ENCODE data around the gene ASXL1.
"Not testable (repeated sequence)": the region's sequence is repeated elsewhere in the genome, so short reads cannot be mapped to it uniquely, and the experiment has no call there.

ASXL1 gene

DNA sequence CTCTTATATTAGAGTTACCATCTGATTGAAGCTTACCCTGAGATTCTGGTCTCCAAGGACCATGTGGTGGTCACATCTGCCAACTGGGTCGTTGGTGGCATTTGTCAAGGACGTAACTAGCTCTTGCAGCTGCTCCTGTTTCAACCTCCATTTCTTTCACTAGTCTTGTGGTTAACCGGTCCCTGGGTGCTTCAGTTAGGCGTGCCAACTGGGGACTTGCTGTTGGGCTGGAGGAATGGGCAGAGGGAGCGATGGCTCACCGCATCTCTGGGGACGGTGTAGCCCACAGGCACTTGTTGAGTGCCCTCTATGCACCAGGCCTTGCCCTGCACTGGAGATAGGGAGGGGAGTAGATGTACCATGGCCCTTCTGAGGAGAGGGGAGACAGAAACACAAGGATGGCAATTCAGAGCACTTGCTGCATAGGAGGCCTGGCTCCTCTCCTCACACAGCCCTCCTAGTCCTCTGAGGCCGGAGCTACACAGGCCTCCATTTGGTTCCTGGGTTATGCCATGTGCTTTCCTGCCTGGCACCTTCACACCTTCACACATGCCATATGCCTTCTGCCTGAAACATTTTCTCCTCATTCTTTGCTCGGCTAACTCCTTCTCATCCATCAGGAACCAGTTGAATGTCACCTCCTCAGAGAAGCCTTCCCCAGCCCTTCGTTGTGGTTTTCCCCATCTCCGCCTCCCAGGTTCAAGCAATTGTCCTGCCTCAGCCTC is 20.0 kb upstream of the ASXL1 start:
- no peak for DNase-seq

DNA sequence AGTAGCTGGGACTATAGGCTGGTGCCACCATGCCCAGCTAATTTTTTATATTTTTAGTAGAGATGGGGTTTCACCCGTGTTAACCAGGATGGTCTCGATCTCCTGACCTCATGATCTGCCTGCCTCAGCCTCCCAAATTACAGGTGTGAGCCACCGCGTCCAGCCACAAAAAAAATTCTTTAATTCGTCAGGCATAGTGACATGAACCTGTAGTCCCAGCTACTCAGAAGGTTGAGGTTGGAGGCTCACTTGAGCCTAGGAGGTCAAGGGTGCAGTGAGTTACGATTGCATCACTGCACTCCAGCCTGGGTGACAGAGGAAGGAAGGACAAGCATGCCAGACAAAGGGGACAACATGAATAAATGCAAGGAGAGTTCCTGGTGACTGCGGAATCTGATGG is 19.5 kb upstream of the ASXL1 start:
- no peak for DNase-seq

DNA sequence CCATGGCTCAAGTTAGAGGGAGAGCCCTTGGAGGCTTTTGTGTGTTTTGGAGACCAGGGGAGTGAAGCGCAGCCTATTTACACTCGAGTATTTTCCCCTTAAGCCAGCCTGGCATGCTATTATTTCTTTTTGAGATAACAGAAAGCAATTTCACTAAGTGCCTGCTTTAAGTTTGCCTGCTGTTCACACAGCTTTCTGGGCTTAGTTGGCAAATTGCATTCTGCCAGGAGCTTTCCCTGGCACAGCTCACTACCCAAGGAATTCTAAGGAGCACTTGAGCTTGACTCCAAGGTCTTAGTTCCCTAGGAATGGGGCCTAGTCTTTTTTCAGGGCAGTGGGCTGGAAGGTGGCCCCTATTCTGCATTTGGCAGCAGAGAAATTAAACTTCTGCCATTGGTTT is 19.0 kb upstream of the ASXL1 start:
- DNase-seq, result no peak

DNA sequence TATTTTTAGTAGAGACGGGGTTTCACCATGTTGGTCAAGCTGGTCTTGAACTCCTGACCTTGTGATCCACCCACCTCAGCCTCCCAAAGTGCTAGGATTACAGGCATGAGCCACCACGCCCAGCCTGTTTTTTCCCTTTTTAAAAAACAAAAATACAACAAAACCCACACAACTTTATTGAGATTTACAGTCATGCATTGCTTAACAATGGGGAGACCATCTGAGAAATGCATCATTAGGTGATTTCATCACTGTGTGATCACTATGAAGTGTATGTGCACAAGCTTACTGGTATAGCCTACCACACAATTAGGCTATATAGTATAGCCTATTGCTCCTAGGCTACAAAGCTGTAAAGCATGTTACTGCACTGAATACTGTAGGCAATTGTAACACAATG is 17.1 kb upstream of the ASXL1 start:
- not testable (repeated sequence) for DNase-seq

DNA sequence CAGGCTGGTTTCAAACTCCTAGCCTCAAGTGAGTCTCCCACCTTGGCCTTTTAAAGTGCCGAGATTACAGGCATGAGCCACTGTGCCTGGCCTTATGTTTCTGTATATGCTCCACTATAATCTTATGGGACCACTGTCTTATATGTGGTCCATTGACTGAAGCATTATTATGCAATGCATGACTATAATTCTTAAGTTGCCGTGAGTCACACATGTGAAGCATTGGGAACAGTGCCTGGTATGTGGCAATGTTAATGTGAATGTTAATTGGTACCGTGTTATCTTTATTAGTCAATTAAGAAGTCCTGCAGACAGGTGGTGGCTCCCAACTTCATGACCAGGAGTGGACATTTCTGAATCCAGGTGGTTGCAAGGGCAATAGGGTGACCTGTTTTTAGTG is 14.7 kb upstream of the ASXL1 start:
- DNase-seq, result no peak

DNA sequence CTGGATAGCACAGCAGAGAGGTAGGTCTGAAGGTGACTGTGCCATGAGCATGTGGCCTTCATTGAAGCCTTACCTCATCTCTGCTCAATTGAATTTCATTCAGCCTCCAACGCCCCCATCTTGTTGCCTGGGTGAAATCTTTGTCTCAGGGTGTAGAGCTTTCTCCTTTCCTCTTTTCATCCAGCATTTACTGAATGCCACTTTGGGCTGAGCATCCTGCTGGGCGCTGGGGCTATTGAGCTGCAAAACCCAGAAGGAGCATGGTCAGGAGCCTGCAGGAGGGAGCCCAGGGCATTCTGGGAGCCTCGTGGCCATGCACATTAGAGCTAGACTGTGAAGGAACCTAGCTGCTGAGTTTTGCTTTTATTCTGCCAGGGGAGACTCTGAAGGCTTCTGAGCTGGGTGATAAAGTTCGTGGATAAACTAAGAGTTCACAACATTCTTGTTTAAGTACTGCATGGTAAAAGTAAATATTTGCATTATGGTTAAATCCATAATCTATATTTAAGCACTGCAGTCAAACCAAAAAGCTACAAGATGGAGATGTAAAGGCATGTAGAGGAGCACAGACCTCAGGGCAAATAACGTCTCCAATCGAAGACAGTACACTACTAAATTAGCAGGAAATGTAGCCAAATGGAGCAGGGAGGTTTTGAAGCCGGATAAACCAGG is 13.2 kb upstream of the ASXL1 start:
- no peak for DNase-seq

DNA sequence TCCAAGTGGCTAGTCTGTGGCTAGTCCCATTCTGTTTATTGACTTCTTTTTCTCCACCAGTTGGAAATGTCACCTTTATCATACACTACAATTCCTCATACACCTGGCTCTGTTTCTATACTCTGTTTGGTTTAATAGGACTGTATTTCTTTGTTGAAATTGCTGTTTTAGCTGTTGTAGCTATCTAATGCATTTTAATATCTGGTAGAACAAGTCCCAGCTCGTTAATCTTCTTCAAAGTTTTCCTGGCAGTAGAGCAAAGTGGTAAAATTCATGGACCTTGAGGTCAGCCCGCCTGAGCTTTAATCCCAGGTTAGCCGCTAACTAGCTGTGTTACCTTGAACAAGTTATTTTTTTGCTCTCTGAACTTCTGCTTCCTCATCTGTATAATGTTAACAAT is 9.9 kb upstream of the ASXL1 start:
- DNase-seq, result no peak

DNA sequence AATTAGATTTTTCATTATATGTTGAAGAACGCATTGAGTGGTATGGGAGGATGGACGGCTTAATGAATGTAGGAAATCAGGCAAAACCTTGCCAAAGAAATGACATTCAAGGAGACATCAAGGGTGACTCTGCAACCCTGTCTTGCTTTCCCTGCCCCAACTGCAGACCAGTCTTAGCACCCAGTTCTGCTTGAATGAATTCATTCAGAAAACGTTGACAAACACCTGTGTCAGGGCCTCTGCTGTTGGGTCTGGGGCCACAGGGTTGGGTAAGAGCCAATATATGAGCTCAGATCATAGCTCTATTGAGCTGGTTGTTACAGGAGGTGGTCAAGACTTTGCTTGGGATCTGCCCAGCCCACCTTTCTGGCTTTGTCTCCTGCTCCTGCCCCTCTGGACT is 7.7 kb upstream of the ASXL1 start:
- no peak for DNase-seq

DNA sequence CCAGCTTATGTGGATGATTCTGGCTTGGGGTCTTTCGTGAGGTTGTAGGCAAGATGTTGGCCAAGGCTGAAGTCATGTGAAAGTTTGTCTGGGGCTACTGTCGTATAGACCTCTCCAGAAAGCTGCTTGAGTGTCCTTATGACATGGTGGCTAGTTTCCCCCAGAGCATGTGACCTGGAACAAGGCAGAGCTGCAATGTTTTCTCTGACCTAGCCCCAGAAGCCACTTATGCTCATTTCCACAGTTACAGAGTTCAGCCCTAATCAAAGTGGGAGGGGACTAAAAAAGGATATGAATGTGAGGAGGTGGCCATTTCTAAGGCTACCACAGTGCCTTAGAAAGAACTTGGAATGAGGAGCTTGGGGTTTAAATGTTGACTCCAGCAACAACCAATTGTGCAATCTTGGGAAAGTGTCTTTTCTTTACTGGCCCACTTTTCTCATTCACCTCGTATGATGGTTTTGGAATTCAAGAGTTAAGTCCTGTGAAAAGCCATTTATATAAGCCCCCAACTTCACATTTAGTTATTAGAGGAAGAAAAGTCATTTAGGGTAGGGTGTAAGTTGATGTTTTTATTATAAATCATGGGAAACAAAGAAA is 5.9 kb upstream of the ASXL1 start:
- DNase-seq, result no peak

DNA sequence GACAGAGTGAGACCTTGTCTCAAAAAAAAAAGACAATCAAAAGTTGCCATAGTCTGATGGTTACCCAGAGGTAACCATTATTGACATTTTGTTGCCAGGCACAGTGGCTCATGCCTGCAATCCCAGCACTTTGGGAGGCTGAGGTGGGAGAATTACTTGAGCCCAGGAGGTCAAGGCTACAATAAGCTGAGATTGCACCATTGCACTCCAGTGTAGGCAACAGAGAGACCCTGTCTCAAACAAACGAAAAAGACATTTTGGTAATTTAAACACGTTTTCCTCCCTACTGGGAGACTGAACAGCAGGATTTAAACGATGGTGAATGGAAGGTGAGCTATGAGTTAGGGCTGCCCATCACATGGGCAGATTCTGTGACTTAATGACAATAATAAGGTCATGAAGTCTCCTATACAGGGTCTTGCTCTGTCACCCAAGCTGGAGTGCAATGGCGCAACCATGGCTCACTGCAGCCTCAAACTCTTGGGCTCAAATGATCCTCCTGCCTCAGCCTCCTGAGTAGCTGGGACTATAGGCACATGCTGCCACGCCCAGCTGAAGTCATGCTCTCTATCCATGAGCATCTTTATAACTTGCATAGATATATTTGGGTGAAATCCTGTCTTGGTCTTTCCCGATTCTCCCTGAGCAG is 4.2 kb upstream of the ASXL1 start:
- no peak for DNase-seq

DNA sequence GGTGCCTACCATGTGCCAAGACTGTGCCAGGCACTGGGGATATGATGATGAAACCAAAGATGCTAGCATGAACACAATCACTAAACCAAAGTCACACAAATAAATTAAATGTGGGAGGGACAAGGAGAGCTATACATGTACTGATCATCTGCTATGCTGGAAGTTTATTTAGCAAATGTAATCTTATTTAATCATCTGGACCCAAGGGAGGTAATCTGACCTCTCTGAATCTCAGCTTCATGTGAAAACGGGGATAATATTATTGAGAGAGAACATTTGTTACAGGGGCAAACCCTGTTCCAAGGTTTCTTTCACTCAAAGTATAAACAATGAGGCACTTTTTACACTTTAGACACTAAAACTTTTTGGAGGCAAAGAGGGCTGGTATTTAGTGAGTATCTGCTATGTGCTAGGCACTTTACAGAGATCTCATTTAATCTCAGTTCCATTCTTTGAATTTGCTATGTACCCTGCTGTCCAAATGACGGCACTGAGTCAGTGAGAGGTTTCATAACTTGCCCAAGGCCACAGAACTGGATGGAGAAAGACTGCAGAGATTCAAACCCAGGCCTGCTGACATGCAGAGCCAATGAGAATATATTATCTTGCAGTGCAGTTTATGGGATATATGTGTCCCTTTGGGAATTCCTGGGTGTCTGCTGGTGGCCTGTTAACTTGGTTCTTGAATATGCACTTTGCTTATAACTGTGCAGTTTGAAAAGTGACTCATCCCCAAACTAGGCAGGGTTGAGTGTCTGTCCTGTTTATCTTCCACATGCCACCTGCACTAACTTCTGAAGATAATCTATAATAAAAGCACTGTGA is 3.3 kb upstream of the ASXL1 start:
- DNase-seq, result no peak

DNA sequence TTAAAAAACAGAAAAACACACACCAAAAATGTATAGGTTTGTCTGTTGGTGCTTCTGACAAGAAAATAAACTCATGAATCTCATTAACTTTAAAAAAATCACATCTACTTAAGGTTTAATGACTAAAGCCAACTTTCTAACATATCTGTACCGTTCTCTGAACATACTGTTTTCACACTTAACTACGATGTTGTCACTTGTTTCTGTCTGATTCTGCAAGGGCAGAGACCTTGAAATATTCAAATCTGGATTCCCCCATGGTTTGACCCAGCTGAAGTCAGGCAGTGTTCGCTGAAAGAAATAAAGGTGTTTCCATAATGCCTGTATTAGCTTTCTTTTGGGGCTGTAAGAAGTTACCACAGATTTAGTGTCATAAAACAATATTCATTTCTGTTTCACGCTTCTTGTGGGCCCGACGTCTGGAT is 2.7 kb upstream of the ASXL1 start:
- DNase-seq, result no peak

DNA sequence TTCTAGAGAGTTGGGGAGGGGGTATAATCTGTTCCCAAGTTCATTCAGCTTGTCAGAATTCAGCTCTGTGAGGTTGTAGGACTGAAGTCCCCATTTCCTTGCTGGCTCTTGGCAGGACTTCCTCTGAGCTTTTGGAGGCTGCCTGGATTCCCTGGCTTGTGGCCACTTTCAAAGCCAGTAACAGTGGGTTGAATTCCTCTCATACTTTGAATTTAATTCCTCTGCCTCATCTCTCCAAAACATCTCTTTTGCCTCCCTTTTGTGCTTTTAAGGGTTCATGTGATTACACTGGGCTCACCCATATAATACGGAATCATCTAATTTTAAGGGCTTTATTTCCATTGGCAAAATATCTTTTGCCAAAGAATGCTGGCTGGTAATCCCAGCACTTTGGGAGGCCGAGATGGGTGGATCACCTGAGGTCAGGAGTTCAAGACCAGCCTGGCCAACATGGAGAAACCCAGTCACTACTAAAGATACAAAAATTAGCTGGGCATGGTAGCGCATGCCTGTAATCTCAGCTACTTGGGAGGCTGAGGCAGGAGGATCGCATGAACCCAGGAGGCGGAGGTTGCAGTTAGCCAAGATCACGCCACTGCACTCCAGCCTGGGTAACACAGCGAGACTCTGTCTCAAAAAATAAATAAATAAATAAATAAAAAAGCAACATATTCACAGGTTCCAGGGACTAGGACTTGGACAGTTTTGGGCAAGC is 2.1 kb upstream of the ASXL1 start:
- DNase-seq, result not testable (repeated sequence)

DNA sequence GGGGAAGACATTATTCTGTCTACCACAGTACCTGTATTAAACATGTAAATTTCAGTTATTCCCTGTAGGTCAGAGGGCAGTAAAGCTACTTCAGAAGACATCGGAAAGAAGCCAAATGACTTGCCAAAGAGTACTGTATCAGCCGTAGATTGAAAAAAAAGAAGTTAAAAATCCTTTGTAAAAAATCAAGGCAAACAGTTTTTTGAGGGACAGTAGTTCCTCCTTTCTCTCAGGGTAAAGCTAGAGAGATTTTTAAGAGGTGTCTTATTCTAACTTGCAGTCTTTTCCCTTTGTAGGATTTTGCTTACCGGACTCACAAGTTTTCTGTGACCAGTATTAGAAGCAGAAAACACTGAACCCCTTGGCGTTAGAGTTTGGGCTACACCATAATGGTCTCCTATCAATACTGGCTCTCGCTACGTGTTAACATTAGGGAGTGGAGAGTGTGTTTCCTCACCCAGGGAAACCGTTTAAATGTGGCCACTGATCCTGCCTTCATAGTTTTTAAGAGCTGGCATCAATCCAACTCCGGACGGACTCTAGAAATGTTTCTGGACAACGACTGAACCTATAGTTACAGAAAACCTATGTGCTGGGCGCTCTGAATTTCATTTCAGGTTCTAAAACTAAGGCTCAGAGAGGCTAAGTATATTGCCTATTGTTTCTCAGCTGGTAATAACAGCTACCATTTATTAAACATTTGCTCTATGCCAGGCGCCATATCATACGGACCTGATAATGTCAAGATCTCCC is 1.3 kb upstream of the ASXL1 start:
- no peak for DNase-seq

DNA sequence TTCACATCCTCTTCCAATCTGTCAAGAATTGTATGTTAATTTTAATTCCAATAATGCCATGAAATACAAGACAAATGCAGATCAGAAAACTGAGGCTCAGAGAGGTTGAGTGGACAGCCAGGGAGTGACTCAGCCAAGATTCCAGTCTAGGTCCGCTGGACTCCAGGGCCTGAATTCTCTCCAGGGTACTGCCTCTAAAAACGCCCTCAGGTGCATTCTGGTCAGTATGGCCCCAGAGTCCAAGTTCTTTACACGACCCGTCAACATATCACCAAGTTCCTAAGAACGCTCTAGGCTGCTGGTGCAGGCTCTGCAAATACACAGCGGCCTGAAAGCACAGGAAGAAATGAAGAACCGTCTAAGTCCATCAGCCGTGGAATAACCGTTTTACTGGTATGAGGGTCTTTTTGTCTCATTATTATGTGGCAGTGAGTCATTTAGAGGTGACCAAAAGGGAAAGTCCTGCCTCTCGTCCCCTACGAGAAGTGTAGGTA is 709 bp upstream of the ASXL1 start:
- no peak for DNase-seq

DNA sequence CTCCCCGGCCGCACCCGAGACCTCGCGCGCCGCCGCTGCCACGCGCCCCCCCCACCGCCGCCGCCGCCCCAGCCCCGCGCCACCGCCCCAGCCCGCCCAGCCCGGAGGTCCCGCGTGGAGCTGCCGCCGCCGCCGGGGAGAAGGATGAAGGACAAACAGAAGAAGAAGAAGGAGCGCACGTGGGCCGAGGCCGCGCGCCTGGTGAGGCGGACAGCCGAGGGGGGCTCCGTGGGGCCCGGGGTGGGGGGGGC is 426 bp downstream of the ASXL1 start:
- no peak for DNase-seq

DNA sequence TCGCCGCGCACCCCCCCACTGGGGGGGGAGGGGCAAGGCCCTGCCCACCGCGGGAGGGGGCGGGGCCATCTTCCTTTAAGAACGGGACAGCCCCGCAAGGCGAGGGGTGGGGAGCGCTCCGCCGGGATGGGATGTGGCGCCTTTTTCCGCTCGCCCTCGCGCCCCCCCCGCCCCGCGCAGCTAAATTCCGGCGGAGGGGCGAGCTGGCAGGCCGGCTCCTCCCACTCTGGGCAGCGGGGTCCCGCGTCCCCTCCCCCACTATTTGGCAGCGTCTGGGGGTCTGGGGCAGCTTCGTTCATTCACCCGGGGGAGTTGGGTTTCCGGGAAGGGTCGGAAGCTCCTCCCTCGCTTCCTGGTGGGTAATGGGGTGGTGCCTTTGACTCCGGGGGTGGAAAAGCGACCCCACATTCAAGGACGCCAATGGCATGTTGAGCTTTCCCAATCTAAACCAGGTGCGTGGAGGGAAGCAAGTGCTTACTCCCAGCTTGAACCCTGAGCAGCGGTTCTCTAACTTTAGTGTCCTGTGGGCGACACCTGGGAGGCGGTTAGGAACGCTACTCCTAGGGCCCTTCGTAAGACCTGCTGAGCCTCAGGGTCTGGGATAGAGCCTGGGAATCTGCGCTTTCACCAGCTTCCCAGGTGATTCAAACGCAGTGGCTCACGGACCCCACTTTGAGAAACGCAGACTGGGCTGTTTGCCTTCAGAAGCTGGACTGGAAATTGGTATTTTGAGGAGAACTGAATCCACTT is 927 bp downstream of the ASXL1 start:
- DNase-seq, result peak; percentile 31

DNA sequence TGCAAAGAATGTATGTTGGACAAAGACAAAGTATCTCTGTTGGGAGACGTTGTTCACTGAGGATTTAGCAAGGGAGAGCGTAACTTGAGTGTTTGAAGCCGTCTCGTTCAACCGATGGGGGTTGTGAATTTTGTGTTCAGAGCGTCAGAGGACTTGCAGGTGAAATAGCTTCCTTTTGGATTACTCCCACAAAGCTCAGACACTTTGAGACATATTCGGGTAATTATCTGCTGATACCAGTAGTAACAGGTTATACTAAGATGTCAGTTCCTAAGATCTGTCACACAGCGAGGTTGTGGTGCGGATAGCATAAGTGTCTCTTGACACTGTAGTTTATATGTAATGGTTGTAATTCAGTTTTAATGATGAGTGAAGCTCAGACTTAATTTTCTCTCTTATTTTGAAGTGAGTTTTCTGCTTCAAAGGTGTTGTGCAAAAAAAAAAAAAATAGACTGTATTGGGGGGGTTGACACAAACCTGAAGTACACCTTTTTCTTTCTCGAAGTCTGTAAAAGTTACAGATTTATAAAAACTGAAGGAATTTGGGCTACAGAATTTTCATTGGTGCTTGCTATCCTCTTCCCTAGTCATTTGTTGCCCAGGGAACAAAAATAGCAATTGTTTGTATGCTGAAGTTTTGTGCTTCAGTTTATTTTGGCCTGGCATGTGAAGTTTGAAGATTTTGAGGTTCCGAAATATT is 1.7 kb downstream of the ASXL1 start:
- no peak for DNase-seq

DNA sequence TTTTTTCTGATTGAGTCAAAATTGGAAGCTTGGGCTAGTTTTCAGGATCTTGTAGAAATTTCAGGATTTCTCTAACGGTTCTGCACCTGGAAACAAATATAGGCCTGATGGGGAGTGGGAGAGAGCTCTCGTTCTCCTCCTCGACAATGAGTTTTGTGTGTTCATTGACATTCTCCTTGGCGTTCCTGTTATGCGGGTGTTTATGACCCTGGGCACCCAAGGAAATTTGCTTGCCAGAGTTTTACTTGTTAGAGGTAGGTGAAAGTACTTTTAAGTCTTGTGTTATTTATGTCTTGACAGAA is 2.2 kb downstream of the ASXL1 start:
- no peak for DNase-seq

DNA sequence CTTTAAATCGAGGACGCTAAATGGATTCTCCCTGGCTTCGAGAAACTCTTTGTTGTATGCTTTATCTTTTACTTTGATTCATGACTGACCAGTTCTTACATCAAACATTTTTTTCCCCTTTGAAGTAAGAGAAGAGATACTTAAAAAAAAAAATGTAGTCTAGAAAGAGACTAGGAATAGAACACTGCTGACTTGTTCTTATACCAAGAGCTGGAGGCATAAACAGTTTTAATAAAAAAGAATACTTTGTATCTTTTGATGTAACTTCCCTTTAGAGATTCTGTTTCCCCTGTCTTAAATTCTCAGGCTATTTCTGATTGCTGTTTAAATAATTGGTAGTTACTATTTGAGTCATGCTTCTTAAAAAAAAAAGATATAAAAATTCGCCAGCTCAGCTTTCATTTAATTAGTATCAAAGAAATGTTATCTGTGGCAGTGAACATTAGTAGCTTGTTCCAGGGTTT is 4.8 kb downstream of the ASXL1 start:
- DNase-seq, result no peak
